Subcutaneous abdominal adipose tissue (tissue), 5 donors: ENCODE measurements around the gene PEMT.
A peak's percentile ranks its signal among the peaks of the same experiment; 100 is the strongest.

ENCODE experiments used
- H3K27ac ChIP-seq: one replicate; pipeline ENCODE4 v1.7.0; 2013; ENCODE audit warnings: low read depth, mild to moderate bottlenecking, inconsistent platforms, low read length, moderate library complexity
- H3K27me3 ChIP-seq, 5 donors: one replicate each; pipeline ENCODE4 v1.7.0; 2013; ENCODE audit warnings: low read length in 5 of 5, inconsistent platforms in 1 of 5; ENCODE audit not compliant: control insufficient read depth in 5 of 5, insufficient read depth in 4 of 5
- H3K36me3 ChIP-seq, 5 donors: one replicate each; pipeline ENCODE4 v1.7.0; 2013; ENCODE audit warnings: low read length in 5 of 5; ENCODE audit not compliant: control insufficient read depth in 5 of 5, insufficient read depth in 5 of 5
- H3K4me1 ChIP-seq, 5 donors: one replicate each; pipeline ENCODE4 v1.7.0; 2013; ENCODE audit warnings: low read length in 5 of 5, mild to moderate bottlenecking in 3 of 5, moderate library complexity in 1 of 5; ENCODE audit not compliant: control insufficient read depth in 5 of 5, insufficient read depth in 5 of 5
- H3K4me3 ChIP-seq, 5 donors: one replicate each; pipeline ENCODE4 v1.7.0; 2013; ENCODE audit warnings: low read length in 5 of 5, low read depth in 1 of 5
- H3K9ac ChIP-seq, 5 donors: one replicate each; pipeline ENCODE4 v1.7.0; 2013; ENCODE audit warnings: low read length in 5 of 5, mild to moderate bottlenecking in 4 of 5, moderate library complexity in 3 of 5
- H3K9me3 ChIP-seq, 5 donors: one replicate each; pipeline ENCODE4 v1.7.0; 2013; ENCODE audit warnings: low read length in 5 of 5; ENCODE audit not compliant: control insufficient read depth in 5 of 5
- donor health status: healthy.
- donor health status: healthy.
- donor health status: healthy.
- donor health status: healthy.
- donor health status: healthy.

The PEMT gene

DNA sequence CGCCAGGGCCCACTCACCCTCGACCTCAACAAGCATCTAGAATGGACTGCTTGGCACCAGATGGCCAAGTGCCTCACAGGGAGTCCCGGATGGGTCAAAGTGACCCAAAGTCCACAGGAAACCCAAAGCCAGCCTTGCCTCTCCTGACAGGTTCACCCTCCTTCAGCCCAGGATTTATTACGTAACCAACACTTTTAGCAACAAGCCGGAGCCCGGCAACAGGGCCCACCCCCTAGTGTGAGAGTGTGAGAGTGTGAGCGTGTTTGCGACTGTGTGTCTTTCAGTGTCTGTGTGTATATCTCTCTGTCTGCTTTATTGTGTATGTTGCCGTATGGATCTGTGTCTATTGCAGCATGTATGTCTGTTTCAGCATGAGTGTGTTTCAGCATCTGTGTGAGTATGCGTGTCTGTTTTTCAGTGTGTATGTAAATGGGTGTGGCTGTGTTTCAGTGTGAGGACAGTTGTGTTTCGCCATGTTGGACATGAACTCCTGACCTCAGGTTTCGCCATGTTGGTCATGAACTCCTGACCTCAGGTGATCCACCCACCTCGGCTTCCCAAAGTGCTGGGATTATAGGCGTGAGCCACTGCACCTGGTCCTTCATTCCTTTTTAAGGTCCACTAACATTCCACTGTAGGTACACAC lies 13.7 kb upstream of the PEMT start:
- Histone ChIP-seq H3K27ac (no peak overlapping the region), H3K4me3 (no peak overlapping the region), H3K9ac (no peak overlapping the region), H3K27me3 (no peaks in the 10 kb centered on the region), H3K9me3 (no peaks in the 10 kb centered on the region), H3K36me3 (no peaks in the 10 kb centered on the region), H3K4me1 (peaks cover 0 to 11% (median 9%) of the 10 kb centered on the region in 5 donors)

DNA sequence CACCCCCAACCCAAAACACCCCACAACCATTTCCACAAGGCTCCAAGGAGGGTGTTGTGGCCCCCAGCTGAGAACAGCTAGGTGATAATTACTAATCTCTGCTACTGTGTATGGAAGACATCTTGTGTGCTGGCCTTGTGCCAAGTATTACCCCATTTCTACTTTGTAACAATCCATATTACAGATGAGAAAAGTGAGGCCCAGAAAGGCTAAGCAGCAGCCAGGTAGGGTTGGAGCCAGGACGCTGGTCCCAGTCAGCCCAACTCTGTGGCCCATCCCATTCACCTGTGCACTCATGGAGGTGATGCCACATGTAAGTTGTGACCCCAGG lies 12.4 kb upstream of the PEMT start:
- Histone ChIP-seq H3K27me3 (no peaks in the 10 kb centered on the region), H3K27ac (no peak overlapping the region), H3K36me3 (no peaks in the 10 kb centered on the region), H3K4me3 (no peak overlapping the region), H3K4me1 (peaks cover 0 to 11% (median 9%) of the 10 kb centered on the region in 5 donors), H3K9me3 (no peaks in the 10 kb centered on the region), H3K9ac (no peak overlapping the region)

DNA sequence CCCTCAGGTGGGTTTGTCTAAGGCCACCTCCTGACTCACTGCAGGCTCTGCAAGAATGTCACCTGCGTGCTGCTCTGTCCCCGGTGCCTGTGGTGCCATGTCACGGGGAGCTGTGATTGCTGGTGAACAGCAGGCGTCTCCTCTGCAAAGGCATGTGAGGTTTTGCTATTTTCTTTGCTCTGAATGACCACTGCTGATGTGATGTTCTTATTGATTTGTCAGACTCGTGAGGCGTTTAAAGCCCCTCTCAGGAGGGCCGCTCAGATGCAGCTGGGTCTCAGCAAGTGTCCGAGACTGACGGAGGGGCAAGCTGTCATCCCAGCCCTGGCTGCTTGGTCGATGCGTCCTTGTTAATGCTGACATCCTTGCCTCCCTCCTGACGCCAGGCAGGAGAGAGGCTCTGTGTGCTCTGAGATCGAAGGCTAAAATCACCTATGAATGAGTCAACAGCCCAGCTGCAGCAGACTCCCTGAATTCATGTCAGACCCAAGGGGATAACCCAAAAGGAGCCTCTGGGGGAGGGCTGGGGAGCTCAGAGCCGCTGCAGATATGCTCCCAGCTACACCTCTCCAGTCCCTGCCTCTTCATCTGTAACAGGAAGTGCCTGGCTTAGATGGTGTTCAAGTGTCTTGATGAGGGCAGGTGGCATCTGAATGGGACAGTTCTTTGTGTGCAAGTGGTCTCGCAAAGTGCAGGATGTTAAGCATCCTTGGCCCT lies 11.8 kb upstream of the PEMT start:
- Histone ChIP-seq H3K4me1 (peaks cover 0 to 11% (median 9%) of the 10 kb centered on the region in 5 donors), H3K36me3 (no peaks in the 10 kb centered on the region), H3K4me3 (no peak overlapping the region), H3K9me3 (no peaks in the 10 kb centered on the region), H3K27me3 (no peaks in the 10 kb centered on the region), H3K9ac (no peak overlapping the region), H3K27ac (no peak overlapping the region)

DNA sequence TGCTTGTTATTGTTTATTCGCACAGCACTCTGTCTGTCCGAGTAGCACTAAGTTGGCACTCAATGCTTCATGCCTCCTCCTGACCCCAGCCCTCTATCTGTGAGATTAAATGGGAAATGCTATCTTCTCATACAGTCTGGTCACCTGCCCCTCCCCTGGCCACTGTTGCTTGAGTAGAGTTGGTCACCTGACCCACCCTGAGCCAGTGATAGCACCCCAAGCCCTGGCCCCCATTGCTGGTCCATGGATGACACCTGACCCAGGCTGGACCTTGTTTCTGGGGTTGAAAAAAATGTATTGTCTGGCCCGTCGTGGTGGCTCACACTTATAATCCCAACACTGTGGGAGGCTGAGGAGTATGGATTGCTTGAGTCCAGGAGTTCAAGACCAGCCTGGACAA lies 8.5 kb upstream of the PEMT start:
- no peaks in the 10 kb centered on the region for H3K27me3 ChIP-seq
- no peak overlapping the region for H3K4me3 ChIP-seq
- no peaks in the 10 kb centered on the region for H3K36me3 ChIP-seq
- no peak overlapping the region for H3K9ac ChIP-seq
- H3K9me3 ChIP-seq = no peaks in the 10 kb centered on the region
- no peak overlapping the region for H3K27ac ChIP-seq
- peaks cover 0 to 1% (median 0%) of the 10 kb centered on the region in 5 donors for H3K4me1 ChIP-seq

DNA sequence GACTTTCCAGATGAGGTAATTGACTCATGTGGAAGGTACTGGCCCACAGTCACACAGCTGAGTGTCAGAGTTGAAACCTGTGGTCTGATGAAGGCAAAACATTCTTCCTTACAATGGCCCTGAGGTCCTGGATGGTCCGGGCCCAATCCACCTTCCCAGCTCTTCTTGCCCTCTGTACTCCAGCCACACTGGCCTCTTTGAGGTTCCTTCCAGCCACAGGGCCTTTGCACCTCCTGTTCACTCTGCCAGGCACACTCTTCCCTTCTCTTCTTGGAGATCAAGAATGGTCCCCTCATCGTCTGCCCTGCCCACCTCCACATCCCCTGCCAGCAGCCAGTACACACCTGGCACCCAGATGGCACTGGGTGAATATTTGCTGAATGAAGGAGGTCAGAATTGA lies 6.5 kb upstream of the PEMT start:
- no peak overlapping the region for H3K27ac ChIP-seq
- no peak overlapping the region for H3K9ac ChIP-seq
- no peaks in the 10 kb centered on the region for H3K36me3 ChIP-seq
- no peaks in the 10 kb centered on the region for H3K27me3 ChIP-seq
- no peak overlapping the region for H3K4me3 ChIP-seq
- no peaks in the 10 kb centered on the region for H3K9me3 ChIP-seq
- peaks cover 0 to 4% (median 2%) of the 10 kb centered on the region in 5 donors for H3K4me1 ChIP-seq

DNA sequence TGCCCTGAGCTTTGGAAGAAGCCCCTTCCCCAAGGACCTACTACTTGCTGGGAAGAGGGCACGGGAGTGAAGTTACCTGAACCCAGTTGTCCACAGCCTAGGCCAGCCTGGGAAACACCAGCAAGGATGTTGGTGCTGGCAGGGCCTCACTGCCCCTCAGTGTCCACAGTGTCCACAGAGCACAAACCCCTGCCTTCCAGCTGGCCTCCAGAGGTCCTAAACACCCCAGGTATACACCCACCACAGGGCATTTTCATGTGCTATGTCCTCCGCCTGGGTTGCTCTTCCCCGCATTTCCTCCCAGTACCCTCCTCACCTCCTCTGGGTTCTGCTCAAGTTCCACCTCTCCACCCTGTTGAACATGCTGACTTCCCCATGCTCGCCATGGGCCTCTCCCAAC lies 4.2 kb upstream of the PEMT start:
- H3K27ac ChIP-seq = no peak overlapping the region
- no peaks in the 10 kb centered on the region for H3K9me3 ChIP-seq
- H3K4me3 ChIP-seq = no peak overlapping the region
- H3K9ac ChIP-seq = no peak overlapping the region
- no peaks in the 10 kb centered on the region for H3K36me3 ChIP-seq
- H3K27me3 ChIP-seq = no peaks in the 10 kb centered on the region
- H3K4me1 ChIP-seq = peaks cover 1 to 22% (median 16%) of the 10 kb centered on the region in 5 donors

DNA sequence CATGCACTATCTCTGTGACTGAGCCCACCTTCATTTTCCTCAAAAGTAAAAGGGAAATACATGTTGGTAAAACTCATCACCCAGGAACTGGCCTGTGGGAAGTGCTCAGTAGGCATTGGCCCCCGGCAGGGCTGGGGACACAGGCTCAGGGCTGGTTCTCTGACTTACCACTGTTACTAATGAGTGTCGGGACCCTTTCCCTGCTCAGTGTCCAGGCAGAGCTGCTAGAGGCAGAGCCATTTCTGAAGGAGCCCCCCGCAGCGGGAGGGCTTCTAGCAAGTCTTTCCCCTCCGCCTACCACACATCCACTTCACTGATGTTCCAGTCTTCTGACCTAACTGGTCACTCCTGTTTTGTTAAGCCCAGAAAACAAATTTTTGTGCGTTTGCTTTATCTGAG lies 1.7 kb upstream of the PEMT start:
- Histone ChIP-seq H3K27me3 (no peaks in the 10 kb centered on the region), H3K9me3 (no peaks in the 10 kb centered on the region), H3K4me1 (peaks cover 7 to 39% (median 34%) of the 10 kb centered on the region in 5 donors), H3K27ac (peak overlapping the region; percentile 94), H3K9ac (peak overlapping the region in 1 of 5 donors; percentile 94), H3K36me3 (no peaks in the 10 kb centered on the region), H3K4me3 (peak overlapping the region in 2 of 5 donors; percentile 22 to 72)

DNA sequence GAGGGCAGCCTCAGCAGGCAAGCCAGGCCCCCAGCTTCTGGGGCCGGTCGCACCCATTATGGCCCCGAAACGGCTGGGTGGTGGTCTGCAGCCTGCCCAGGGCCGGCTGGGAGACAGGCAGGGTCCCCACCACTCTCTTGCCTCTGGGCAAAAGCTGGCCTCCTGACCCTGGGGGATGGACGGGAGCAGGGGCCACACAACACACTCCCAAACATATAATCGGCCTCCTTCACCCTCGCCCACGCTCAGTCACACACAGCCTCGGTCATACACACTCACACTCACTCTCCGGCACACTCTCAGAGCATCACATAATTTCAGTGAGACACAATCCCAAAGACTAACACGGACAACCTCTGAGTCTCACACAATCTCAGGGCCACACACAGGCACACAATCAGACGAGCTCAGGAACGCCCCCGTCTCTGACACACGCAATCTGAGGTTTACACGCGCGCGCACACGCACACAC lies 589 bp downstream of the PEMT start:
- Histone ChIP-seq H3K27me3 (no peaks in the 10 kb centered on the region), H3K9ac (peak overlapping the region; percentile 76 to 94 (median 89)), H3K27ac (peak overlapping the region; percentile 94), H3K9me3 (no peaks in the 10 kb centered on the region), H3K36me3 (no peaks in the 10 kb centered on the region), H3K4me3 (peak overlapping the region; percentile 72 to 95 (median 81)), H3K4me1 (peaks cover 7 to 60% (median 55%) of the 10 kb centered on the region in 5 donors)

DNA sequence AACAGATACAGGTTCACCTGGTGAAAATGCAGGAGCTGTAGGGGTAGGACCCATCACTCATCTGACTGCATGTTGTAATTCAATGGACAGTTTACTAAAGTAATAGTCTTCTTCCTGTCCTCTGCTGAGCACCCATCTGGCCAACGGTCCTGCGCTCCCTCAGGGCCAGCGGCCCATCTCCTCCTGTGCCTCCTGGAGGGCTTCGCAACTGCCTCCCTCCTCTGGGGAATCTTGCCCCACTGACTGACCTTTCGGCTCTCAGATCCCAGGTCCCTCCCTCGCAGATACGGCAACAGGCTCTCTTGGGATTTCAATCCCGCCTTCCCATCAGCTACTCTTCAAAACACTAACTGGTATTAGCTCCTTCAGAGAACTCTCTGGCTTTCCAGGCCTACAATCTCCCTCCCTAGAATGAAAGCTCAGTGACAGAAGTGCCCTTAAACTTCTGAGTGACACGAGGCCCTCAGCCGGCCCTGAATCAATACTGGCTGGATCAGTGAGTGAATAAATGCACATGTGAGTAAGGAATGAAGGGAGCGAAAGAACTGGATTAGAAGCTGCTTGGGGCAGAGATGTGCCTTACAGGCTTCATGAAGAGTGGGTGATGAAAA lies 1.3 kb downstream of the PEMT start:
- H3K27me3 ChIP-seq = no peaks in the 10 kb centered on the region
- H3K4me1 ChIP-seq = peaks cover 7 to 60% (median 55%) of the 10 kb centered on the region in 5 donors
- peak overlapping the region; percentile 94 for H3K27ac ChIP-seq
- H3K9ac ChIP-seq = peak overlapping the region; percentile 76 to 94 (median 89)
- H3K36me3 ChIP-seq = no peaks in the 10 kb centered on the region
- no peaks in the 10 kb centered on the region for H3K9me3 ChIP-seq
- H3K4me3 ChIP-seq = peak overlapping the region; percentile 42 to 86 (median 73)
